Activated CD8-positive, alpha-beta memory T cell treated with anti-CD3 and anti-CD28 coated beads for 1 hour (primary cell): ENCODE measurements around the gene IRF5.

Experiments
- DNase-seq, 2 donors: peaks; one replicate each; pipeline ENCODE4 v3.0.0-alpha.2; 2020; ENCODE audit warnings: low read depth in 1 of 2; ENCODE audit errors: extremely low read depth in 1 of 2

The IRF5 gene, protein sequence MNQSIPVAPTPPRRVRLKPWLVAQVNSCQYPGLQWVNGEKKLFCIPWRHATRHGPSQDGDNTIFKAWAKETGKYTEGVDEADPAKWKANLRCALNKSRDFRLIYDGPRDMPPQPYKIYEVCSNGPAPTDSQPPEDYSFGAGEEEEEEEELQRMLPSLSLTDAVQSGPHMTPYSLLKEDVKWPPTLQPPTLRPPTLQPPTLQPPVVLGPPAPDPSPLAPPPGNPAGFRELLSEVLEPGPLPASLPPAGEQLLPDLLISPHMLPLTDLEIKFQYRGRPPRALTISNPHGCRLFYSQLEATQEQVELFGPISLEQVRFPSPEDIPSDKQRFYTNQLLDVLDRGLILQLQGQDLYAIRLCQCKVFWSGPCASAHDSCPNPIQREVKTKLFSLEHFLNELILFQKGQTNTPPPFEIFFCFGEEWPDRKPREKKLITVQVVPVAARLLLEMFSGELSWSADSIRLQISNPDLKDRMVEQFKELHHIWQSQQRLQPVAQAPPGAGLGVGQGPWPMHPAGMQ

DNA sequence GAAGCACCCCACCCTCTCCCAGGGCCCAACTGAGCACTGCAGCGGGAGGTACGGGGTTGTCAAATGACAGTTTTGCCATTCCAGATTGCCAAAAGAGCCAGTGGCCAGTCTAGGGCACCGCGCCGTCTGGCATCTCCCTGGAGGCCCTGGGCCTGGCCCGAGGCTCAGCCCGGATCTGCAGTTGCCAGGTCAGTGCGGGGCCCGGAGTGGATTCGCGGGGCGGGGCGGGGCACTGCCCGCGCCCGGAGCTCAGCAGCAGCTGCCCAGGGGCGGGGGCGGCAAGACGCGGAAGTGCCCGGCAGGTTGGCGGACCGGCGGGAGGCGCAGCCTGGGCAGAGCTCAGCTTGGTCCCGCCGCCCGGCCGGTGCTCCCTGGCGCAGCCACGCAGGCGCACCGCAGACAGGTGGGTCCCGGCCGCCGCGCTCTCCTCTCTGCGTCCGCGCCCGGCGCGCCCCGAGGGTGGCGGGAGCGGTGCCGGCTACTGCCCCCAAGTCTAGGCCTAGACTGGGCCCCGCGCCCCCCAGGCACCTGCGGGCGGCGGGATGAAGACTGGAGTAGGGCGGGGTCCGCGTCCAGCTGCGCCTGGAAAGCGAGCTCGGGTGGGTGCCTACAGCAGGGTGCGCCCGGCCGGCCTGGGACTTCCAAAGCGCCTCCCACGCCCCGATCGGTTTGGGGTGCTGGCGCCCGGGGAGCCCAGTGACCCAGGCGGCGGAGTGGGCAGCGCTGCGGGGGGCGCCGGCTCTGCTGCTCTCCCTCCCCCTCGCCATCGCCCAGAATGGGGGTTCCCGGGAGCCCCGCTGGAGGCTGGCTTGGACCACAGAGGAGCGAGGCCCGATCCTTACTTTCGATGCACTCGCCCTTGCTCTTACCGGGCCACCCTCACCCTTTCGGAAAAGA lies at the start of gene IRF5:
Gene IRF5 (plus strand): TSS at position 281 of the 897 bp plus-strand sequence. CDS start 4,155 bp downstream, outside the sequence.
- no peak for DNase-seq

DNA sequence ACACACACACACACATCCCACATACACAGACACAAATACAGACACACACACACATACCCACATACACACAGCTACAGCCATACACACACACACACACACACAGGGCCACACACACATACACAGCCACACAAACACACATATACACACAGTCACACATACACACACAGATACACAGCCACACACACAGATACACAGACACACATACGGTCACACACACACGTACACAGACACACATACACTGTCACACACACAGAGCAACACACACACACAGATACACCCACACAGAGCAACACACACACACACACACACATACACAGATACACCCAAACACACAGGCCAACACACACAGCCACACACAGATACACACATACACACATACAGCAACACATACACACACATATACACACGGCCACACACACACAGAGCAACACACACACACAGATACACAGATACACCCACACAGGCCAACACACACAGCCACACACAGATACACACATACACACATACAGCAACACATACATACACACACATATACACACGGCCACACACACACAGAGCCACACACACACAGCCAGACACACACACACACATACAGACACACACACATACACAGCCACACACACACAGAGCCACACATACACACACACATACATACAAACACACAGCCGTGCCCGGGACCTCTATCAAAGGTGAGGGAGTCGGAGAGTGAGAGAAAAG lies 49.5 kb upstream of the IRF5 start:
- no peak for DNase-seq

DNA sequence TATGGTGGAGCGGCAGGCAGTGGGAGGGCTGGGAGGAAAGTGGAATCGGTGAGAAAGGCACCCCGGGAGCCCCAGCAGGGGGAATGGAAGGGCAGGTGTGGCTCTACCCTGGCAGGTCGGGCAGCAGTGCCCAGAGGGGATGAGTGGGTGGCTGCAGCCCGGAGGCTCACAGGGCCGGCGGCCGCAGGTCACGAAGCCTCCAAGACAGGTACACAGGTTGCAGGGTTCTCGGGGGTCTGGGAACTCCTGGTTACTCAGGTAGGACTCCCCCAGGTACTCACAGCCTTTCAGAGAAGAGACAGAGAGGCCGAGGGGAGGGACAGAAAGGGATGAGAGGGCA lies 49.0 kb upstream of the IRF5 start:
- no peak for DNase-seq

DNA sequence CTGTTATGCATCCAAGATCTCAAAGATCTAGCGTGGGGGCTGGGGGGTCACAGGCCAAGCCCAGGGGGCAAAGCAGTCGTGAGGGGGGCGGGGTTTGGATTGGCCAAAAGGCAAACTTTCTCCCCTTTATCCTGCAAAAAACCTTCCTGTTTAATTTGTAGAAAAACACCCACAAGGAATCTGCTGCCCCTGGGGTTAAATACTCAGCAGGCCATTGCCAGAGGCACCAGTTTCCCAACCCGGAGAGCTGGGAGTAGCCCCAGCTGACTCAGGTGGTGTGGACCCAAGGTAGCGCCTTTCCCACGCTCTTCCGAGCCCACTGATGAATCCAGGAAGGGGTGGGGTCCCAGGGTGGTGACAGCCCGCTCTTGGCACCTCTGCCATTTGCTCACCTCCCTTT lies 48.6 kb upstream of the IRF5 start:
- DNase-seq: no peak

DNA sequence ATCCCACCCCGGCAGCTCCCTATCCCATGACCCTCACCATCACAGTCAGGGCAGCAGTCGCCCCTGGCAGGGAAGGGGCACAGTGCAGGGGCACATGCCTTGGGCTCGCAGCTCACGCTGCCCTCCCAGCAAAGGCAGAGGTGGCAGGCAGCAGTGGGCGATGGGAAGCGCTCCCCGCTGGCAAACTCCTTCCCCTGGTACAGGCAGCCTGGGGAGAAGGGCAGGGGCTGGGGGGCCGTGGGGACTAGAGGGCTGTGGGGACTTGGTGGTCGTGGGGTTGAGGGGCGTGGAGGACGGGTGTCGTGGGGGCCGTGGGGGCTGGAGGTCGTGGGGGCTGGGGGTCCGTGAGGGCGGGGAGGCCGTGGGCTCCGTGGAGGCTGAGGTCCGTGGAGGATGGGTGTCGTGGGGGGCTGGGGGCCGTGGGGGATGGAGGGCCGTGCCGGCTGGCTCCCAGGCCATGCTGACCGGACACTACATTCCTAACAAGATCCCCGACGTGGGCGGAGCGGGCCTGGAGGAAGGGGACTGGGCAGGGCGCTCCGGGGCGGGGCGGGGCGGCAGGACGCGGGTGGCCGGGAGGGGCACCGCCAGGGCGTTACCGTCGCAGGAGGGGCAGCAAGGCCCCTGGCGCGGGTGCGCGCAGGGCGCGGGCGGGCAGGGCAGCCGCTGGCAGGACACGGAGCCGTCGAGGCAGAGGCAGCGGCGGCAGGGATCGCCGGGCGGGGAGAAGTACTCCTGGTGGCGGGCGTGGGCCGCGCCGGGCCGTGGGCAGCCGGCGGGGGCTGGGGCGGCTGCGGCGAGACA lies 47.2 kb upstream of the IRF5 start:
- no peak for DNase-seq

DNA sequence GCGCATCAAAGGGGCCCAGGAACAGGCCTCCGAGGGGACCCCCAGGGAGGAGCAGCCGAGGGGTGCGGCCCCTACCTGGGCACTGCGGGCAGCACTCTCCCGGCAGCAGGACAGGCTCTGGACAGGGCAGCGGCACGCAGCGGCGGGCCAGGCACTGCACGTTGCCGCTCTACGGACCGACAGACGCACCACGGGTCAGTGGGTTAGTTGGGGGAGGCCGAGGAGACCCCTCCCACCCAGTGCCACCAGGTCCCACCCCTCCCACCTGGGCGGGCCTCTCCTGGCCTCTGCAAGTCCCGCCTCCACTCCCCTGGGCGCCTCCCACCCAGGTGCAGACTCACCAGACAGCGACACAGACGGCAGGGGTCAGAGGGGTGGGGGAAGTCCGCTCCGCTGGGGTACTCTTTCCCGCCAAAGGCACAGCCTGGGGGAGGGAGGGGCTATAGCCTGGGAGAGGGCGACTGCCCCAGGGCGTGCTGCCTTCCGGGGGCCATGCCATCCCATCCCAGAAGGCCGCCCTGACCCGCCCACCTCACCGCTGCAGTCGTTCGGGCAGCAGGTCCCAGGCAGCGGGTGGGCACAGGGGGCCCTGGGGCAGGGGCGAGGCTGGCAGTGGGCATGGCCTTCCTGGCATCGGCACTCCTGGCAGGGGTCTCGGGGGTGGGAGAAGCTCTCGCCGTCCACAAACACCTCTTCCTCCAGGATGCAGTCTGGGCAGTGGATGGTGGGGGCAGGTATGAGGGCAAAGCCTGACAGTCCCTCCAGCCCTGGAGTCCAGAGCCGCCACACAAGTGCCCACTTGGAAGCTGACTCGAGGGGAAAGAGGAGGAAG lies 46.4 kb upstream of the IRF5 start:
- DNase-seq: no peak

DNA sequence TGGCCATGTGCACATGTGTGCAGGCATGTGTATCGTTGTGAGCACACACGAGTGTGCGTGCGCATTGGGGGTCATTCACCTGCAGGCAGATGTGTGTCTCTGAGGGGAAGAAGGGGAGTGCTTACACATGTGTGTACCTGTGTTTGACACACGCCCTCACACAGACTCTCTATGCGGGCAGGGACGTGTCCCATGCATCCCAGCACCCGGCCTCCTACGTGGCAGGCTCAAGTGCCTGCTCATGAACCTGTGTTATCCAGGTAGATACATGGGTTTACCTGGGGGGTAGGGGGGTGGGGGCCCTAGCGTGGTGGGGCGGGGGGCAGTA lies 45.8 kb upstream of the IRF5 start:
- DNase-seq: no peak

DNA sequence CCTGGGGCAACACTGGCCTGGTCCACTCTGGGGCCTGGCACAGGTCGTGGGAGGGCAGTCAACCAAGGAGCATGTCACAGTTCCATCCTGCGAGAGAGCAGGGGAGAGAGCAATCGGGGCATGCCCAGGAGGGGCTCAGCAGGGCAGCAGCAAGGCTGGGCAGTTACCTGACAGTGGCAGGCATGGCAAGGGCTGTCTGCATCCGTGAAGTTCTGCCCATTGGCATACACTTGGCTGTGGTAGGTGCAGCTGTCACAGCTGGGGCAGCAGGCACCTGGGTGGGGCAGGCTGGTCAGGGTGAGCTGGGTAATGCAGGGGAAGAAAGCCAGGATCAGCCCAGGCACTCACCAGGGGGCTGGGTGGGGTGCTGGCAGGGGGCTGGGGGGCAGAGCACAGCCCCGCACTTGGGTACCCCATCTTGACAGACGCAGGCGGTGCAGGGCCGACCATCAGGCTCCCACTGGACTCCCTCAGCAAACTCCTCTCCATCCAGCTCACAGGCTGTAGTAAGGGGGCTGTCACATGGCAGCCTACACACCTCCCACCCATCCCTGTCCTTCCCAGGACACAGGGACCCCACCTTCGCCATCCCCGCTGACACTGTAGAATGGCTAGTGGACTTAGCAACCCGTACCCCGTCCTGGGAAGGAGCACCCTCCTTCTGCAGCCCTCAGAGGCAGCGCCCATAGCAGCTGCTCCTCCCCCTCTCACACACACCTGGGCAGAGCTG lies 45.0 kb upstream of the IRF5 start:
- DNase-seq: no peak

DNA sequence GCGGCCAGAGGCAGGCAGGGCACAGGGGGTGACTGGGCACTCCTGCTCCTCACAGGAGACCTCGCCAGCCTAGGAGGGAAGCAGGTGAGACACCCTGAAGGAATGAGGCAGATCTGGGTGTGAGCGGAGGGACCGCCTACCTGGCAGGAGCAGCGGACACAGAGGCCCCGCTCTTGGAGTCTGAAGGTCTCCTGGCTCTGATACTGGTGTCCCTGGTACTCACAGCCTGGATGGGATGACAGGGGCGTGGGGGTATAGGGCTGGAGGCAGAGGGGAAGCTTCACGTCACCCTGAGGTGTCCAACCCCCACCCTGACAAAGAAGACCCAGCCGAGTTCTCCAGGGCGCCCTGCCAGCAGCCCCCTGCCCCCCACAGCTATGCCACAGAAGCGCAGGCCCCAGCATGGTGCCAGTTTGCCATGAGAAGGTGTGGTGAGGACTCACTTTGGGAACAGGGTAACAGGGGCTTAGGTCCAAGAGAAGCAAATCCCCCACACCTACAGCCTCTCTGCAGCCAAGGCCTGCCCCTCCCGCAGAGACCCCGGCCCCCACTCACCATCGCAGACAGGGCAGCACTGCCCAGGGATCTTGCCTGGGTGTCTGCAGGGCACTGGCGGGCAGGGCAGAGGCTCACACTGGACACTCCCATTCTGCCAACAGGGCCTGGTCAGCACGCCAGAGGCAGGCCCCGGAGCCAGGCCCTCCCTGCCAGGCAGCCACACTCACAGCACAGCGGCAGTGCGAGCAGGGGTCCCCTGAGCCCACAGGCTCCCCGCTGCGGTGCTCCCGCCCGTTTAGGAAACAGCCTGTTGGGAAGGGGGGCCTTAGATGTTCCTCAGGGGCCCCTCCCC lies 44.3 kb upstream of the IRF5 start:
- no peak for DNase-seq

DNA sequence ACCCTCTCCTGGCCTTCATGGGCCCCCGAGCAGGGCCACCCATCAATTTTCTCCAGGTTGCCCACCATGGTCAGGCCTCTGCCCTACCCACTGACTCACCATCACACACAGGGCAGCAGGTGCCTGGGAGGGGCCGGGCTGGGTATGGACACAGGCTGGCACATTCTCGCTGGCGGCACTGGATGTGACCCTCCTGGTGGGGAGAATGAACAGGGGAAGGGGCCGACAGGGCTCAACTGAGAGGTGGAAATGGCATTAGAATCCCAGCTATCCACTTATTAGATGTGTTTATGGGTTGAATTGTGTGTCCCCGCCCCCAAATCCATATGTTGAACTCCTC lies 43.7 kb upstream of the IRF5 start:
- DNase-seq: no peak

DNA sequence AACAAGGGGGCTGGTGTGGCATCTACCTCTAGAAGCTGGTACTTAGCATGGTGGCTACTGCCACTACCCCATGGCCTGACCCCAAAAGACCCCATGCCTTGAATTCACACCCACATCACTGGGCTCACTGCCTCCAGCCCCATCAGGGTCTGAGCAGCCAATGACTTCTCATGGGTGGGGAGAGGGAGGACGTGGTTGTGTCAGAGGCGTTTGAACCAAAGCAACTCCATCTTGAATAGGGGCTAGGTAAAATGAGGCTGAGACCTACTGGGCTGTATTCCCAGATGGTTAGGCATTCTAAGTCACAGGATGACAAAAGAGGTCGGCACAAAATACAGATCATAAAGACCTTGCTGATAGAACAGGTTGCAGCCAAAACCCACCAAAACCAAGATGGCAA lies 42.4 kb upstream of the IRF5 start:
- no peak for DNase-seq

DNA sequence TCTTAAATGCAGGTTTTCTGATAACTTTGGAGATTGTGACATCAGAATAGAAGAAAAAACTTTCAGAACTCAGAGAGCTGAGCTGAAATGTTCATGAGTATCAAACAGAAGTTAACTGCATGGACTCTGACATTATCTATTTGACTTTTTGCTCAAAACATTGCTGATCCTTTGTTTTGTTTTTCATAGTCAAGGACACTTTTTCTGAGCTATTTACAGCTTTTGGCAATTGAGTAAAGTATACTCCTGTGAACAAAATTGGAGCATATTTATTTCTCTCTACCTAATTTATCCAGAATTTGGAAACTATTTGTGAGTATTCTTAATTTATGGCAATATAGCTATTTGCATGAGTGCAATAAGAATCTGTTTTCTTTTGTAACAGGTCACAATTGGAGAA lies 38.3 kb upstream of the IRF5 start:
- no peak for DNase-seq

DNA sequence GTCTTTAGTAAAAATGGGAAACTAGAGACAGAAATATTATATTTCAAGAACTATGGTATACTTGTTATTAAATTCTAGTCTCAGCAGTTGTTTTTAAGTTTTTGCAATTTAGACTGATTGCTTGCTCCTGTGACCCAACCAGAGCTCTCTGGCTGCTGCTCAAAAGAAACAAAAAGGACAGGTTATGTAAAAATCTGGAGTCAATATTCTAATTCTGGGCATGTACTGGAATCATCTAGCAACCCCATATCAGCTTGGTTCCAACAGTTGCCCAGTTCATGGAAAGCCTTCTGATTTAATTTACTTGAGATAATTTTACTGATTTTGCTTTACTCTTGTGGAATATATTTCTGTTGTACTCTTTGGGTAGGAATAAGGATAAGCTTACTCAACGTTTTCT lies 37.5 kb upstream of the IRF5 start:
- DNase-seq: no peak

DNA sequence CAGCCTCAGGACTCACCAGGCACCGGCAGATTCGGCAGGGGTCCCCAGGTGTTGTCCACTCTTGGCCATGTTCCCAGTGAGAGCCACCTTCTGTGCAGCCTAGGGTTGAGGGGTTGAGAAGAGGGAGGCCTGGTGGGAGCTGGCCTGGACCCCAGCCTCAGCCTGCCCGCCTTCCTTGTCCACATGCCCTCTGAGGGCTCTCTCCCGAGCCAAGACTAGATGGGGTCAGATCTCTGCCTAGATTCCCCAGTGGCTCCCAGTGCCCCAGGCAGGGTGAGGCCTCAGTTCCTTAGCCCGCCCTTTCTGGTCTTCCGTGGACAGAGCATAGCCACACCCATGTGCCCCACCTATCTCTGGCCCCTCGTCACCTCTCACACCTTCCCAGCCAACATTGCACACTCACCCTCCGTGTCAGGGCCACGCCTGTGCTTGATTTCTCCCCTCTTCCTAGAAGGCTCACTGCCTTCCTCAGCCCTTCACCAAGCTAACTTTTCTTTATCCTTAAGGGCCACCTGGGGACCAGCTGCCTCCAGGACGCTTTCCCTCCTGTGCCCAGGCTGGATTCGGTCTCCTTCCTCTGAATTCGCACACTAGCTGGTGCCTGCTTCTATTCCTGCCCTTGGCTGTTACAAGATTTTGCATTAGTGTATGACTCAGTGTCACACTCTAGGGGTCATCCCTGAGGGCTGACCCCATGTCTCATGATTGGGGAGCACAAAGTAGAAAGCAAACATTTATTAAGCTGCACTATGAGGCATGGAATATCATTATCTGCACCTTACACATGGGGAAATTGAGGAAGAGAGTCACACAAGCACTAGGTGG lies 34.8 kb upstream of the IRF5 start:
- DNase-seq: no peak

DNA sequence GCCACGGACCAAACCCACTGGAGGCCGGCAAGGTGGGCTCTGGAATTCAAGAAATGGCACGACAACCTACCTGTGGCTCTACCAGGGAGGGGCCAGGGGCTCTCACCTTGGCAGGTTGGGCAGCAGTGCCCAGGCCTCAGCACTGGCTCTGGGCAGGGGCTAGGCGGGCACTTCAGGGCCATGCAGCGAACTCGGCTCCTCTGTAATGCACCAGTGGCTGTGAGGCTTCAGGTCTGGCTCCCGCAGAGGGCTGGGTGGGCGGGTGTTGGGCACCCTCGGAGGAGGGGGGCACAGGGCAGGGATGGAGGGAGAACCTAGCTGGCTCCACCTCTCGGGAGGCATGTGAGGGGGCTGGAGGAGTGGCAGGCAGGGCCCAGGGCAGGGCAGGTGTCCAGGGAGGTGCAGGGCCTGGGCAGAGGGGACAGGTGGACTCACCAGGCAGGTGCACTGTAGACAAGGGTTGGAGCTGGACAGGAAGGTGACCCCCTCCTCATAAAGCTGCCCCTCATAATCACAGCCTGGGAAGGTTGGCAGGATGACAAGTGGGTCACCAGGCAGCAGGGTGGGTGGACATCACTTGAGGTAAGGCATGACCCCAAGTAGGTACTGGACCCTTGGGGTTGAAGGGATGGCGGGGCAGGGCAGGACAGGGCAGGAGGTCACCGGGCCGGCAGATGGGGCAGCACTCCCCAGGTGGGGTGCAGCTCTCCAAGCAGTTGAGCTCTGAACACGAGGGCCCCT lies 33.9 kb upstream of the IRF5 start:
- DNase-seq: no peak

DNA sequence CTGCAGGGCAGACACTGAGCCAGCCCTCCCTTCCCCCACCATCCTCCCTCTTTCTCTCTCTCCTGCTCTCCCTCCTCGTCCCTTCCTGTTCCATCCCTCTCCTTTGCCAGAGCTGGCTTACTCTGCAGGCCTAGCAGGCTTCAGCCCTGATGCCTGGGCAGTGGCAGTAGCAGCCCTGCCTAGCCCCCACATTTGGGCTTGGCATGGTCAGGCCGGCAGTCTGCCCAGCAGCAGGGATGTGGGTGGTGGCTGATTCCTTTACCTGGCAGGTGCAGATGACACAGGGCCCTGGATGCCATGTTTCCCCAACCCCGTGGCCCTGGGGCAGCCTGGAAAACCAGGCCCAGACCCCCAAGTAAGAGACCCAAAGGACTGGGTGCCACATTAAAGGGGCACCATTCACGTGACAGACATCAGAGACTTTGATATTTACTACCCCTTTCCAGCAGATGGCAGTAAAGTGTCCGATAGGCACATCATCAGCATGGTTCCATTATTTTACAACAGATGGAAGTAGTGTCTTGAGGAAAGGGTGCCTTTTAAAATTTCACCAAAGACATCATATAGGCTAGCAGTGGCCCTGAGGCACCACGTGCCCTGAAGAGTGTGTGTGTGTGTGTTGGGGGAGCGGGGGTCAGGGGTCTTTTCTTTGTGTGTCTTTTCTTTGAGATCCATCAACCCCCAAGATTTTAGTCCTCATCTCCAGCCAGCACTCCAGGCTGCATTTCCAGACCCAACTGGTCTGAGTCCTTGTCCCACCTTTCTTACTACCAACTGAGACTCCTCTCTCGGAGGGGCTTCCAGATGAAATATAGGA lies 33.1 kb upstream of the IRF5 start:
- no peak for DNase-seq
